CD4-positive, alpha-beta T cell treated with Interleukin-6 at 100 ng/mL for 8 hours (primary cell): ENCODE measurements around the gene MEGF11.
"Not testable (repeated sequence)": the region's sequence is repeated elsewhere in the genome, so short reads cannot be mapped to it uniquely, and the experiment has no call there.

ENCODE experiments used
- DNase-seq: peaks from one replicate; pipeline ENCODE4 v3.0.0-alpha.2; 2020; ENCODE audit warnings: mixed read lengths, low spot score

Gene MEGF11

GRCh38 chr15:65887565-65887964 is 366.0 kb downstream of the MEGF11 start:
- DNase-seq, result peak; percentile 61

- DNase-seq, result no peak
These were observed 367.8 kb downstream of the MEGF11 start for GRCh38 chr15:65885668-65886218.

GRCh38 chr15:65884511-65884910 is 369.0 kb downstream of the MEGF11 start:
- no peak for DNase-seq

- DNase-seq, result no peak
These were observed 370.0 kb downstream of the MEGF11 start for GRCh38 chr15:65883571-65883970.

DNA sequence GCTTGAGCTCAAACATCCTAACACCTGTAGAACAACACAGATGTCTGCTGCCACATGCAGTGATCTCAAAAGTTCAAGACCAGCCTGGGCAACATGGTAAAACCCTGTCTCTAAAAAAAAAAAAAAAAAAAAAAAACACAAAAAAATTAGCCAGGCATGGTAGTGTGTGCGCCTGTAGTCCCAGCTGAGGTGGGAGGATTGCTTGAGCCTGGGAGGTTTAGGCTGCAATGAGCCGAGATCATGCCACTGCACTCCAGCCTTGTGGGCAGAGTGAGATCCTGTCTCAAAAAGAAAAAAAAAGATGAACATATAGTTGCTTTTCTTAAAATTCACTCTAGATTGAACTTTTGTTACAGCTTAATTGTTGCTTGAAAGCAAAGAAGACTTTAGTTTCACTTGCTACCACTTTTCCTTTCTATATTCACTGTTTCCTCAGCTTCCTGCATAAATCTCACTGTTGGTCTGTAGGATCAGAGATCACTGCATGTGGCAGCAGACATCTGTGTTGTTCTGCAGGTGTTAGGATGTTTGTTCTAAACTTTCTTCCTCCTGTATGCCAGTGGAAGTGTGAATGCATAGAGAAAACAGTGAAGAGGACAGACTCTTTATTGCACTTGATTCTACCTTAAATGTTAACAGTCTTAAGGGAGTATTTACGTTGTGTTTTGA is 371.6 kb downstream of the MEGF11 start:
- peak; percentile 11 for DNase-seq

GRCh38 chr15:65877749-65878148 is 375.8 kb downstream of the MEGF11 start:
- DNase-seq, result no peak

- DNase-seq, result no peak
These were observed 378.1 kb downstream of the MEGF11 start for GRCh38 chr15:65875458-65875857.

- no peak for DNase-seq
These were observed 380.3 kb downstream of the MEGF11 start for GRCh38 chr15:65873256-65873655.

DNA sequence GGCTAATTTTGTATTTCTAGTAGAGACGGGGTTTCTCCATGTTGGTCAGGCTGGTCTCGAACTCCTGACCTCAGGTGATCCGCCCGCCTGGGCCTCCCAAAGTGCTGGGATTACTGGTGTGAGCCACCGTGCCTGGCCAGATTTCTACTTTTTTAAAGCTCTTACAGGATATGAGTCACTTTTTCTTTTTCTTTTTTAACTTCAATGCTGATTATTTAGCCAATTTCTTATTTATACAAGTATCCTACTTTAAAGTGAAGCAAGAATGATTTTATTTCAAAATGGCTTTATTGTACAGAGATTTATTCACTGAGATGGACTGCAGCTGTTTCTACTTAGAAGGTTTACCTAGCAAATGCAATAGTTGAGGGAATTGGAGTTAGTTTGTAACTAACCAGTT is 381.0 kb downstream of the MEGF11 start:
- DNase-seq, result not testable (repeated sequence)

- DNase-seq, result not testable (repeated sequence)
These were observed 381.7 kb downstream of the MEGF11 start for GRCh38 chr15:65871886-65872285.

- no peak for DNase-seq
These were observed 382.5 kb downstream of the MEGF11 start for GRCh38 chr15:65870889-65871533.

GRCh38 chr15:65869954-65870871 is 383.3 kb downstream of the MEGF11 start:
- DNase-seq, result peak; percentile 2

GRCh38 chr15:65869126-65869953 is 384.2 kb downstream of the MEGF11 start, which contains the start of gene RAB11A:
RAB11A (plus strand) TSS chr15:65869491; CDS start chr15:65869586, 95 bp downstream.
- DNase-seq, result peak; percentile 94

GRCh38 chr15:65868546-65869125 is 384.9 kb downstream of the MEGF11 start:
- DNase-seq, result no peak

DNA sequence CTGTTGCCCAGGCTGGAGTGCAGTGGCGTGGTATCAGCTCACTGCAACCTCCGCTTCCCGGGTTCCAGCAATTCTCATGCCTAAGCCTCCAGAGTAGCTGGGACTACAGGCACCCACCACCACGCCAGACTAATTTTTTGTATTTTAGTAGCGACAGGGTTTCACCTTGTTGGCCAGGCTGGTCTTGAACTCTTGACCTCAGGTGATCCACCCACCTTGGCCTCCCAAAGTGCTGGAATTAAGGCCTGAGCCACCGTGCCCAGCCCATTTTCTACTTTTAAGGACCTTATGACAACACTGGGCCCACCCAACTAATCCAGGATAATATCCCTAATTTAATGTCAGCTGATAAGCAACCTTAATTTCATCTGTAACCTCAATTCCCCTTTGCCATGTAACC is 385.6 kb downstream of the MEGF11 start:
- DNase-seq, result not testable (repeated sequence)

DNA sequence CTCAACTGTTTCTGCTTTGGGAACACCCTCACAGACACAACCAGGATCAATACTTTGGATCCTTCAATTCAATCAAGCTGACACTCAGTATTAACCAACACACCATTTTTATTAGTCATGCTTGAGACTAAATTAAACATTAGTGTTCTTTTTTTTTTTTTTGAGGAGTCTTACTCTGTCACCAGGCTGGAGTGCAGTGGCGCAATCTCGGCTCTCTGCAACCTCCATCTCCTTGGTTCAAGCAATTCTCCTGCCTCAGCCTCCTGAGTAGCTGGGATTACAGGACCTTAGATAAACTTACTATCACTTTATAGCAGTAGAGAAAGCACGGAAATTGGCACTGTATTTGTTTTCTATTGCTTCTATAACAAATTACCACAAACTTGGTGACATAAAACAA is 386.3 kb downstream of the MEGF11 start:
- no peak for DNase-seq

DNA sequence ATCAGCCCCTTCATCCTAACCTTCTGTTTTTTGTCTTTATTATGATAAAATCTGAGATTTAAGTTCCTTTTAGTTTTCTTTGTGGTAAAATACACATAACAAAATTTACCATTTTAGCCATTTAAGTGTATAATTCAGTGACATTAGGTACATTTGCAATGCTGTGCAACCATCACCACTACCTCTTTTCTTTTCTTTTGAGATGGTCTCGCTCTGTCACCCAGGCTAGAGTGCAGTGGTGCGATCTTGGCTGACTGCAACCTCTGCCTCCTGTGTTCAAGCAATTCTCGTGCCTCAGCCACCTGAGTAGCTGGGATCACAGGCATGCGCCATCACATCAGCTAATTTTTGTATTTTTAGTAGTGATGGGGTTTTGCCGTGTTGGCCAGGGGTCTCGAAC is 390.4 kb downstream of the MEGF11 start:
- no peak for DNase-seq

DNA sequence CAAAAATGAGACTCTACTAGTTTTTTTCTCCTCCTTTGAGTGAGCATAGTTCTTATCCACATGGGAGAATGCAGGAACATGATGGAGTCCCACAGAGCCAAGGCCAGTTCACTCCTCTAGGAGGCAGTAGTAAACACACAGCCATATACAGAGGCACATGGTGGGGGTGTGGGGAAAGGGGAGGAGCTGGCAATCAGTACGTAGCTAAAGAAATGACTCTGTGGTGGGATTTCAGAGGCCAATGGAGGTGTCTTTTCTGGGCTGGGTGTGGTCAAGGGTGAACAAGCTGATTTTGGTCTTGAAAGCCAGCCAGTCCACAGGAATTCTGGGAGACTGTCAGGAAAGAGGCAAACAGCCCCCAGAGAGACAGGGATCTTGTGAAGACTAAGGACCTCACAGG is 390.9 kb downstream of the MEGF11 start:
- peak; percentile 49 for DNase-seq

- no peak for DNase-seq
These were observed 395.7 kb downstream of the MEGF11 start for GRCh38 chr15:65857718-65858402.

- peak; percentile 80 for DNase-seq
These were observed 396.6 kb downstream of the MEGF11 start for GRCh38 chr15:65856821-65857455.
